Colonic mucosa (tissue), 4 donors: ENCODE measurements around the gene ARMC3. TPM values are rescaled to one million over a fixed set of nuclear protein-coding genes. Genes with fewer than 3 reads are reported as not detected.

ENCODE experiments used
- DNase-seq: peaks from one replicate; pipeline ENCODE4 v3.0.0-alpha.2; 2020
- H3K27ac ChIP-seq: fragments of 200-600 bp; one replicate; pipeline ENCODE4 v1.8.0; 2021
- H3K27me3 ChIP-seq: fragments of 200-600 bp; one replicate; pipeline ENCODE4 v1.8.0; 2021
- H3K36me3 ChIP-seq: fragments of 200-600 bp; one replicate; pipeline ENCODE4 v1.8.0; 2021
- H3K4me1 ChIP-seq: fragments of 200-600 bp; one replicate; pipeline ENCODE4 v1.8.0; 2021; ENCODE audit warnings: mild to moderate bottlenecking
- H3K4me3 ChIP-seq: fragments of 200-600 bp; one replicate; pipeline ENCODE4 v1.8.0; 2021
- H3K9ac ChIP-seq, 2 donors: one replicate each; pipeline ENCODE4 v1.7.0; 2013; ENCODE audit warnings: control low read depth in 2 of 2, low read depth in 2 of 2, low read length in 2 of 2
- H3K9me3 ChIP-seq: fragments of 200-600 bp; one replicate; pipeline ENCODE4 v1.8.0; 2021
- CTCF ChIP-seq: fragments of 200-600 bp; IDR thresholded peaks from one replicate; pipeline ENCODE4 v1.8.0; 2022; ENCODE audit warnings: antibody characterized with exemption, mild to moderate bottlenecking
- intact Hi-C: fragments of 100-400 bp; cut with DNase I; formaldehyde crosslinking; loops from one replicate; pipeline ENCODE4 v1.14.1; 2022
- total RNA-seq, 2 donors: library from RNA; stranded (reverse); fragmentation: NEBNext Ultra II Directional in 1 of 2; extraction: Animal tissue kit (Norgen Biotek cat#: 25700) in 1 of 2; gene quantifications; one replicate each; pipeline ENCODE4 v1.2.1, GENCODE V29; 2021
- donor health status: healthy.
- donor health status: DM: no; HTN: no; CAD: no.
- donor health status: DM: no; HTN: no; CAD: no.

The ARMC3 gene
- total RNA-seq, 2 donors from 2014 or later = not detected

- TF ChIP-seq CTCF = no peak
- no peaks in the 10 kb centered on the region for H3K36me3 ChIP-seq
- no peaks in the 10 kb centered on the region for H3K9me3 ChIP-seq
- H3K4me3 ChIP-seq = no peak overlapping the region
- H3K9ac ChIP-seq = no peak overlapping the region
- DNase-seq = no peak
- H3K4me1 ChIP-seq = no peaks in the 10 kb centered on the region
- H3K27ac ChIP-seq = no peak overlapping the region
- no peaks in the 10 kb centered on the region for H3K27me3 ChIP-seq
- intact Hi-C loops = no loop called here
Observed at GRCh38 chr10:23021430-23021829, 93.6 kb downstream of the ARMC3 start.

GRCh38 chr10:23024002-23024401, 96.1 kb downstream of the ARMC3 start:
- no peak overlapping the region for H3K27ac ChIP-seq
- no peaks in the 10 kb centered on the region for H3K27me3 ChIP-seq
- H3K9ac ChIP-seq = no peak overlapping the region
- no peak overlapping the region for H3K4me3 ChIP-seq
- no peak for TF ChIP-seq CTCF
- DNase-seq = no peak
- no peaks in the 10 kb centered on the region for H3K36me3 ChIP-seq
- no peaks in the 10 kb centered on the region for H3K9me3 ChIP-seq
- no peaks in the 10 kb centered on the region for H3K4me1 ChIP-seq
- intact Hi-C loops = no loop called here

- H3K4me1 ChIP-seq = no peaks in the 10 kb centered on the region
- TF ChIP-seq CTCF = no peak
- intact Hi-C loops = no loop called here
- no peaks in the 10 kb centered on the region for H3K9me3 ChIP-seq
- DNase-seq = no peak
- no peaks in the 10 kb centered on the region for H3K36me3 ChIP-seq
- H3K4me3 ChIP-seq = no peak overlapping the region
- no peaks in the 10 kb centered on the region for H3K27me3 ChIP-seq
- H3K9ac ChIP-seq = no peak overlapping the region
- H3K27ac ChIP-seq = no peak overlapping the region
Observed at GRCh38 chr10:23031318-23031717, 103.5 kb downstream of the ARMC3 start.

- Histone ChIP-seq H3K4me1 (no peaks in the 10 kb centered on the region), H3K36me3 (no peaks in the 10 kb centered on the region), H3K9me3 (no peaks in the 10 kb centered on the region), H3K4me3 (no peak overlapping the region), H3K9ac (no peak overlapping the region), H3K27ac (no peak overlapping the region), H3K27me3 (no peaks in the 10 kb centered on the region)
- no peak for TF ChIP-seq CTCF
- DNase-seq = no peak
- intact Hi-C loops = no loop called here
Observed at GRCh38 chr10:23034790-23035189, 106.9 kb downstream of the ARMC3 start.

- Histone ChIP-seq H3K4me1 (no peaks in the 10 kb centered on the region), H3K4me3 (no peak overlapping the region), H3K9me3 (no peaks in the 10 kb centered on the region), H3K27me3 (no peaks in the 10 kb centered on the region), H3K9ac (no peak overlapping the region), H3K27ac (no peak overlapping the region), H3K36me3 (no peaks in the 10 kb centered on the region)
- no peak for TF ChIP-seq CTCF
- intact Hi-C loops = no loop called here
- DNase-seq = no peak
Observed at GRCh38 chr10:23035569-23035968, 107.7 kb downstream of the ARMC3 start.

- intact Hi-C loops = no loop called here
- no peak for TF ChIP-seq CTCF
Observed at GRCh38 chr10:23037152-23037551, 109.3 kb downstream of the ARMC3 start.

More at GRCh38 chr10:23037152-23037551, 109.3 kb downstream of the ARMC3 start:
- Histone ChIP-seq H3K27ac (no peak overlapping the region), H3K4me1 (no peaks in the 10 kb centered on the region), H3K4me3 (no peak overlapping the region), H3K9ac (no peak overlapping the region), H3K27me3 (no peaks in the 10 kb centered on the region), H3K36me3 (no peaks in the 10 kb centered on the region), H3K9me3 (no peaks in the 10 kb centered on the region)
- no peak for DNase-seq
